CD4-positive, alpha-beta T cell treated with Interleukin-15 for 4 hours (primary cell): Measurements from ENCODE around the gene LRRC18.

Experiments
- DNase-seq: peaks from one replicate; pipeline ENCODE4 v3.0.0-alpha.2; 2020; ENCODE audit warnings: low spot score

The LRRC18 gene

DNA sequence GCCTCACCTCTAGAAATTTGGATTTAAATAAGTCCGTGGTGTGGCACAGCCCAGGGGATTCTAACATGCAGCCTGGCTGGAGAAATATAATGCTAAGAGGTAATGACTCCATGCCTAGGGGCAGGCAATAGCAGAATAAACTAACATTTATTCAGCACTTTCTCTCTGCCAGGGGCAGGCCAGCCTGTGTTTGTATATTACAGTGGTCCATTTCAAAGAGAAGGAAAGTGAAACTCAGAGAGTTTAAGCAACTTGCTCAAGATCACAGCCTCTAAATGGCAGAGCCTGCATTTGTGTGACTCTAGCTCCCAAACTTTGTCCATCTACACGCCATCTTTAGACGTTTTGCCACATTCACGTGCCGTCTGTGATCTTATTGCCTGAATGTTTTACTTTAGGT is 6.7 kb upstream of the LRRC18 start:
- DNase-seq, result no peak

DNA sequence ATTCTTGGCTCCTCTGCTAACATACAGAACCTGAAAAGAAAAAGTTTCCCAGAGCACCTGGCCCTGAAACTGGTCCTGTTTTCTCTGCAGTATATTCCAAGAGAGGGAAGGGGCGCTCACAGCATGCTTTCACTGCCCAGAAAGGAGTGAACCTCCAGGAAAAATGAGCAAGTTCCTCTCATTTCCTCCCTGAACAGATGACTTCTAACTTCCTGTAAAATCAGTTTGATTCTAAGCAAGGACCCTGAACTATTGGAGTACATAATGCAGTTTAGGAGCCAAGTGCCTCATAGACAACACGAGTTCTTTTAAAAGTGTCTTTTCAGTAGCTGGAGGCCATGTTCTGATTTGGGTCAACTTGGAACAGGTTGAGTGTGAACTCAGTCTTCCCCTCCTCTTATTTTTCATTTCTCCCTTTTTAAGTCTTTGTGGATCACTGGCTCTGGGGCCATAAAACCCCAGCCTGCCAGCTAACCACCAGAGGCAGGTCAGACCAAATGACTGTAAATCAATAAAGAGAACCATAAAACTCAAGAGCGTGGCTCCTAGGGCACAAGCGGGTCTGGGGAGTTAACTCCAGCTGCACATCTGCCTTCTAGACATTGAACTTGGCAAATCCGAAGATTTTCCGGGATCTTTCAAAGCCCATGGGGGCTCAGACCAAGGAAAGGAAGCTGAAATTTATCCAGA is 5.9 kb upstream of the LRRC18 start:
- no peak for DNase-seq

DNA sequence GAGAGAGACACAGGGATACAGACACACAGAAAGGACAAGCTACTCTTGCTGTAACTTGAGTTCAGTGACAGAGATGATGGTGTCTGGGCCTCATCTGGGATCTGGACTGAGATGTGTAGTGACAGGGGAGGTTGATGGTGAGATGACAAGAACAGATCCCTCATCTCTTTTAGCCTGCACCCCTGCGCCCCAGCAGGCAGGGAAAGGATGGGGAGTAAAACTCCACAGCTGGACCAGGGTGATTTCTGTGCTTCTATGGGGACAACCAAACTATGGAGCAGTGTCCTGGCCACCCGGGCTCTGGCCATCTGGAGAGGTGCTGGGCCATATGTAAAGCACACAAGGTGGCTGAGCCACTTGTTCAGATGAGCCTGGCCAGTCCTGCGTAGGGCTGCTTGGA is 4.5 kb upstream of the LRRC18 start:
- no peak for DNase-seq

DNA sequence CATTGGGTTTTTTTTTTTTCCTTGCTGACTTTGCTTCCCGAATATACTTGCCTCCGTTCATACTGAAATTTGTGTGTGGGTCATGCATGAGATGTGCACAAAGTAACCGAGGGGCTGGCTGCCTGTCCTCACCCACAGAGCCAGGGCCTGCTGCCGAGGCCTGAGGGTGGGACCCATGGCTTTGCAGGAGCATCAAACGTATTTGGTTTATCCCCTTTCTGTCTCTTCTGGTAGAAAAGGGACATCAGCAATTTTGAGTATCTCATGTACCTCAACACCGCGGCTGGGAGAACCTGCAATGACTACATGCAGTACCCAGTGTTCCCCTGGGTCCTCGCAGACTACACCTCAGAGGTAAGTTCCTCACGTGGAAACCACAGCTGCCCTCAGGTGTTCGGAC is 3.5 kb upstream of the LRRC18 start:
- no peak for DNase-seq

DNA sequence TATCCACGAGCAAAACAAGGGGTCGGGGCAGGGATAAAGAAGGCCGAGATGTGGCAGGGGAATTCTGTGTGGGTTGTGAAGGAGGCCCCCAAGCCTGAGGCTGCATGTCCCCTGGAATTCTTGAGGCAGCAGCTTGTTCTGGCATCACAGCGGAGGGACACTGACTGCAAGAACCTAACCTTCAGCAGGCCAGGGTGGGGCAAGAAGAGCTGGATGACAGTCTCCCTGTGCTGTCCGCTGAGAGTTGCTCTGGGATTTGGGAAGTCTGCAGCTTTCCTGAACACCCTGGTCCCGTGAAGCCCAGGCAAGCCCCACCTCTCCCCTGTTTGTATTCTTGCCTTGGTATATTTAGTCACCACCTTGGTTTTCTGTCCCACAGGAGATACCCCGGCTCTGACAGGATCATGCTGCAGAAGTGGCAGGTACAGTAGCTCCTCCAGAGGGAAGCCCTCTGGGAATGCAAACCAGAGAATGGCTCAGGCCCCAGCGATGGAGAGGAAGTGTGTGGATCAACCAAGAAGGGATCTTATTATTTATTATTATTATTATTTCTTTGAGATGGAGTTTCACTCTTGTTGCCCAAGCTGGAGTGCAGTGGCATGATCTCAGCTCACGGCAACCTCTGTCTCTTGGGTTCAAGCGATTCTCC is 1.9 kb upstream of the LRRC18 start:
- DNase-seq, result no peak

DNA sequence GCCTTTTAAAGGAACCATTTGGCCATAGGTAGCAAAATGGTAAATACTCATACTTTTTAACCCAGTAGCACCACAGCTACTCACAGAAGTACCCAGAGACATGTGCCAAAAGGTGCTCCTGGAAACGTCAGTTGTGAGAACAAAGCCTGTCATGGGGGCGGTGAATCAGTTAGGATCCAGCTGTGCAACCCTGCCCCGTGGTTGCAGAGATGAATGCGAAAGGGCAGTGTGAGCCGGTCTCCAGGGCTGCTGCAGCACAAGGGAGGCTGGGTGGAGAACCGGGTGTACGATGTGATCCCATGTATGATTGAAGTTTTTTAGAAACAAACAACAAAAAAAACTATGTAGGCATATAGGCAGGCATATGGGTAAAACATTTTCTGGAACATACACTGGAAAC is 1.3 kb upstream of the LRRC18 start:
- no peak for DNase-seq

DNA sequence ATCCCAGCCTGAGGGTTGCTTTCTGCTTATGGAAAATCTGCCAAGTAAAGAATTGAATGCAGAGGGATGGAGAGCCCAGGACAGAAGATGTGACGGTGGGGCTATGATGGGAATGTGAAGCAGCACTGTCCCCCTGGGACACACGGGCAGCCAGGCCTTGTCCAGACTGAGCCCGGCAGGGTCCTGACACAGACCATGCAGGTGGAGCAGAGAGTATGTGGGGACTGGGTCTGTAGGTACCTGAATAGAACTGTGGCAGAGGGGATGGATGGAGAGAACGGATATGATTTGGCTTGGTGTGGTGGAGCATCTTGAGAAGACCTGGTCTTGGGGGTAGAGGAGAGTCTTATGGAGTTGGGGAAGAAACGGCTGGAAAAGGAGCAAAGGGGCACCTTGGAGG is 732 bp upstream of the LRRC18 start:
- DNase-seq, result no peak

DNA sequence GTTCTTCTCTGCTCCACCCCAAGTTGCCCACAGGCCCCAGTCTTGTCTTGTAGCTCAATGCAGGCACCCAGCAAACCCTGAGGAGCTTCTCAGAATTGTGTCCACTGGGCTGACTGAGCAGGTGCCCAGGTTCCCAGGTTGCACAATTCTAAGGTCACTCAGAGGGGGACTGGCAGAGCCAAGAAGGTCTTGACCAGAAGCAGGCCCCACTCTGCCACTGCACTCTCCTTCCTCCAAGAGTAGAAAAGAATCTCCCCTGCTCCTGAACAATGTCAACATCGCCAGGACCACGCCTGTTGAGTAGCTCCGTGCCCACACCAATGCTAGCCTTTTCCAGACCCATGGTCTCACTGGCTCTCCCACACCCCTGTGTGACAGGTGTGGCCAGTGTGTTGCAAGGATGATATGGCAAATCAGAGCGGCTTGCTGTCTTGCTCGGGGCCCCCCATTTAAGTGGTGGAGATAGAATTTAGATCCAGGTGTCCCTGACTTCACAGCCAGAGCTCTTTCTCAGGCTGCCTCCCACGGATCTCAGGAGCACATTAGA is 577 bp downstream of the LRRC18 start:
- no peak for DNase-seq

DNA sequence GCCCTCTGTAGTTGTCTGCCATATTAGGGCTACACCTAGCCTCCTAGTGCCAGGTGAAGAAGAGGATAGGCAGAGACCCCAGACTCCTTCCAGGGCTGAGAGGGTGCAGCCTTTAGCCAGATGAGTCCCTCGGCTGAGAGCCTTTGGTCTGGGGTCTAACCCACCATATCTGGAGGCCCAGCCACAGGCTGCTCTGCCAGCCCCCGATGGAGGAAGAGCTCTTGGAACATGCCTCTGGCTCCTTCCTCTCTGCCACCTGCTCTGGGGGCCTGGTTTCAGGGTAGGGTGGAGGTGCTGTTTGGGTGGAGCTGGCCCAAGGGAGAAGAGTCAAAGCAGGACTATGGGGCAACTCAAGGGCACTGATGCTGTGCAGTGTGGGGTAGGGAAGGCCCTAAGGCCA is 1.4 kb downstream of the LRRC18 start:
- DNase-seq, result no peak

DNA sequence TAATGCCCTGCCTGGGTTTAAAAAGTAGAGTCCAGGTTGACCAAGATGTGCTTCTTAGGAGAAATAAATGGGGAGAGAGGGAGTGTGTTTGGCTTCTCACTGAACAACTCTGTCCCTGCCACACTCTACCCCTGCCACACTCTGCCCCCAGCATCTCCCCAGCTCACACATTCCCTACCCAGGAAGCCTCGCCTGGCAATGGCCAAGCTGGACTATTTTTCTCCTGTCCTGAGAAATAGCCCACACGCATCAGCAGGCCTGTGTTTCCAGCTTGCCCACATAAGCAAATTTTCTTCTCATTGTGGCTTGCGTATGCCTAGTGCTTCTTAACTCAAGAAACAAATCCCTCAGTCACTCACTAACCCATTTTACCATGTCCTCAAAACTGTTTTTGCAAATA is 1.8 kb downstream of the LRRC18 start:
- no peak for DNase-seq

DNA sequence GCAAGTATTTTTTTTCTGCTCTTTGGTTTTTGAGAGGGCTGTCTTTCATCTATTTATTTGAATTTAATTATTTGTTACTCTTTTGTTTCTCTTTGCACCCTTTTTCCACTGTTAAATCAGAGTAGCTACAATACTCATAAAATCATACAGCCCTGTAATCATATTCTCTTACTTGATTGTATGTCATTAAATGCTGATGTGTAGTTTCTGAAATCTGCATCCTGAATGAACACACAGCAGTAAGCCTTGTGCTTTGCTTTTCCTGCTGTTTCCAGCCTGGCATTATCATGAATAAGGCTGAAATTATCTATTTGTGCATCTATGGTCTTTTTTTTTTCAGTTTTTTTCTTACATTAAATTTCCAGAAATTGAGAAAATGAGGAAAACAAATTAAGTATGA is 4.1 kb downstream of the LRRC18 start:
- no peak for DNase-seq

DNA sequence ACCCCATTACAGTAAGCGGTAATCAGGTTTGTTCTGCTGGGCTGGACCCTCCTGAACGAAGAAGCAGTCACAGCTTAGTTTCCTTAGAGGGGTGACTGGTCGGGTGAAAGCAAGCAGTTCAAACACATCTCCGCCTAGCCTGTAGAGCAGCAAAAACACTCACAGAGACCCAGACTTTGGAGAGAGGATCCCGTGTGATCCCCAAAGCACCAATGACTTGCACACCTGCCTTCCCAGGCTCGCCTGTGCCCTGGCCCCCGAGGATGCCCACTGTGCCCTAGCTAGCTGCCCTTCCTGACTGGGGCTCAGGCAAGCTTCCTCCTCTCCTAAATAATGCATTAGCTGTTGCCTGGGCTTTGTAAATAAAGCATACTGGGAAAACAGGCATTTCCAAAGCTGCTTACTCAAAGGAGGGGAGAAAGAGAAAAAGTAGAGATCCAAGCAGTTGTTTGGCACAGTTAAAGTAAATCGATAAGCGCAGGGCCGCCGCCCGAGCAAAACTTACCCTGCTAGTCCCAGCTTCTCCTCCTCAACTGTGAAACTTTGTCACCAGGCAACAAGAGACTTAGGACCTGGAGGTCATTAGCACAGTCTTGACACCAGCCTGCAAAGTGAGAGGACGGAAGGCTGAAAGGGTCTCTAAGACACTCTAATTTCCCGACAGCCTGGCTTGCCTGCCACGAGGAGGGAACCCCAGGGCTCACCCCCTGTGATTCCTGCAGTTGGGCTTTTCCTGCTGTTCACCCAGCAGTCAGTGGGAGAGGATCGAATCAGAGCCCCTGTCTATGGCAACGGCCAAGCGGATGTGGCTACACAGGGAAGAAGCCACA is 4.8 kb downstream of the LRRC18 start:
- no peak for DNase-seq

DNA sequence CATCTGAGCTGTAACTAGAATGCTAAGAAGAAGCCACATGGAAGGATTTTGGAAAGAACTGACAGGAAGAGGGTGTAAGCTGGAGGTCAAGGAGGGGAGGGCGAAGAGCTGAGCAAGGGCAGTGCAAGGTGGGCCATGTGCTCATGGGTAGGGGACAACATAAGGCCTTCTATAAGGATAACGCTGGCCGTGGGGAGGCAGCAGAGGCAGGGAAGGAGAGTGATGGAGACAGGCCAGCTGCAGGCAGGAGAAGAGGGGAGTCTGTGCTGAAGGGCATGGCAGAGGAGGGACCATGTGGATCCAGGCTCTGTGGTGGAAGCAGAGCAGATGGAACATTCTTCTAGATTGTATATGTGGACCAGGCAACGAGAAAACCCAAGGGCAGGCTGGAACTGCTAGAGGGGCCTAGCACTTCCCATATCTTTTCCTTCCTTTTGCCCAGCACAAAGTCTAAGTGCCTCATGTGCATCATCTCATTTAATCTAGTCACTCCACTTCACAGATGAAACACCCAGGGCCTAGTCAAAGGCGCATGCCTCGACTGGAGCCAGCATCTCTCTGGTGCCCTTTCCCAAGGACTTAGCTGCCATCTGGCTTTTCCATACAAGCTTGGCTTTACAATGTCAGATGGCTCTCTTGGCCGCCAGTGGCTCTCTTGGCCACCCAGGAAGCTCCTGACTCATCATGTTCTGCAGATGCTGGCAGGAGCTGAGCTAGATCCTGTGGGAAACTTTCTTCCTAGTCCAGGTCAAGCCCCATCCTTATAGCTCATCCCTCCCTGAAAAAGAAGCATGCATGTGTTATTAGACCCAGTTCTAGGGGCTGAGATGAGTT is 6.6 kb downstream of the LRRC18 start:
- DNase-seq, result no peak

DNA sequence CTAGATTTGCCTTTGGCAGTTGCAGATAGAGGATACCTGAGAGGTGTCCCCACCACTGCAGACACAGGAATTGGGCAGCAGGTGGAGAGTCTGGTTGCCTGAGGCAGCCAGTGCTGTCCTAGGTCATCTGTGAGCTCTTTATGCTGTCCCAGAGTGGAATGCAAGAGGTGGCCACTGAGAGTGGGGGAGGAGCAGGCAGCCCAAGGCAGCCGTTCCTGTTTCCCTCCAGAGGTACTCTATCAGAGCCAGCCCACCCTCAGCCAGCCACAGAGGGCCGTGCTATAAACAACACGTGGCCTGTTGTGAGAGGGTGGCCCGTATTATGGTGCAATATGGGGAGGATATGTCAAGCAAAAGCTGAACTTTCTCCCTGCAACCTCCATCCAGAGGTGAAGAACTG is 8.5 kb downstream of the LRRC18 start:
- no peak for DNase-seq

DNA sequence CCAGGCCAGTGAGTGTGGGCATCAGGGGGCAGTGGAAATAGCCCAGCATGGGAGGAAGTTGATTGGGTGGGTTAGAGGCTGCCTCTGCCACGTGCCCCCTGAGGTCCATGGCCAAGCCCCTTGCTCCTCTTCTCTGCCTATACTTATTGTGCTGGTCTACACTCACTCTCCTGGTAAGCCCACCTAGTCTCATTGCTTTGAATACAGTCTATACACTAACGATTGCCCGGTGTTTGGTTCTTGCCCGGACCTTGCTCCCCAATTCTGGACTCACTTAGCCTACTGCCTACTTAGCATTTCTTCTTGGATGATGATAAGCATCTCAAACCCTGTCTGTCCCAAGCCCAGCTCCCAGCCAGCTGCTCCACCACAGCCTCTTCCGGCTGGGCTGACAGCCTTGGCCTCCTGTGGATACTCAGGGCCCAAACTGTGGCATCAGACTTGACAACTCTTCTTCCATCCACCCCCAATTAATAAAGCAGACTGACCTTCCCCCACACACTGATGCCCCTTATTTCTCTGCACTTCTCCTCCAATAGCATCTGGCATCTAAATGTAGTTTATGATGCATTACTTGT is 10.1 kb downstream of the LRRC18 start:
- no peak for DNase-seq

DNA sequence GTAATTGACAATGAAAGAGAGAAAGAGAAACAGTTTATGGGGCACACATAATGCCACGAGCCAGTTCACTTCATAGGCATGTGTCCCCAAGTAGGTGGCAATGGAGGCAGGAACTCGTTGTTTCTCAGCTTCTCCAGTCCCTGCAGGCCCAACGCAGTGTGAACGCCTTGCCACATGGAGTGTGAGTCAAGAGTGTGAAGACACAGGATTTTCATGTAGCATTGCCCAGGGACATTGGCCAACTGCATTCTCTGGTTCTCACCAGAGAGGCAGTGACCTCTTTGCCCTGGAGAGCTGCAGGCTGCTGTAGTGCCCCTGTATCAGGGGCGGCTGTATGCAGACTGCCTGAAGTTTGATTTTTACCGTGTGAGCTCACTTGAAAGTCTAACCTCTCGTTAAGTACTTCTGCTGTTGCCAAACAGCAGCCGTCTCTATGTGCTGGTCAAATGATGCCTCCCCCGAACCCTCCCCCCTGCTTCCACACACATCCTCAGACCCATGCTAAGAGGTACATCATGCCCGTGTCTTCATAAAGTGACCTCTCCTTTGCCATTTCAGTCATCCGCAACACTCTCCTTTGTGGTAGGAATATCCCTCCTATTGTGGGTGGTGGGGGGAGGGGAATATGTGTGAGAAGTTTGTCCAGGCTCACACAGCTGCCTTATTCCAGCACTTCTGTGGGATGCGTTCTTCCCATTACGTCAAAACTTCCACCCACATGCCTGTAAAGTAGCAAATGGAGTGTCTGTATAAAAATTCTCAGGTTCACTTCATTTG is 12.7 kb downstream of the LRRC18 start:
- DNase-seq, result no peak

DNA sequence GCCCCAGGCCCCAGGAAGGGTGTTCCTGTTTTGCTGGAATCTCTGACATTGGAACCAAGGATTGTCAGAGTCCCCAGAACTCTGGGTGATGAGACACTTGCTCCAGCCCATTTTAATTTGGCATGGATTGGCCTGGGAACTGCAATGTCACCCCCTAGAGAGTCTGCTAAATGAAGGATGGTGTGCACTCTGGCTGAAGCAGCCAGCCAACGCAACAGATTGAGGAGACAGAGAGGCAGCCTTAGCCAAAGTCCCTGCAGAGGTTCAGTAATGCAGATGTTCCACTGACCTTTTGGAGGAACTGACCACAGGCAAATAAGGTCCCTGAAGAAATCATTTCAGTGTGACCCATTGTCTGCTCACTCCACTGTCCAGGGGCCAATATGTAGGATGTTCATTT is 13.4 kb downstream of the LRRC18 start:
- no peak for DNase-seq

DNA sequence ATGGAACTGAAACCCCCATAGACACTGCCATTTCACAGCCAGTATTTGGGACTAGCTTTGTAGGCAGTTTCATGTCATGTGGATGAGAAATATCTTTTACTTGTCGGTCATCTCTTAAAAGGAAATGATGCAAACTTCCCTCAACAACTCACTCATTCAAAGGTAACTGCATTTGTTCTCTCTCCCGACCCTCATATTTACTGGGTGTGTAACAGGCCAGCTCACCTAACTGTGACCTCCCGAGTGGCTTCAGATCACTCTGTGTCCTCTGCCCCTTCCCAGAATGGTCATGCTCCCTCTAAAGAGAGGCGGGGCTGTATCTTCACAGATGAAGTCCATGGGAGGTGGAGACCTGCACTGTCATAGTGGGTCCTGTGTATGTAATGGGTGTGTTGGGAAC is 14.7 kb downstream of the LRRC18 start:
- DNase-seq, result no peak

DNA sequence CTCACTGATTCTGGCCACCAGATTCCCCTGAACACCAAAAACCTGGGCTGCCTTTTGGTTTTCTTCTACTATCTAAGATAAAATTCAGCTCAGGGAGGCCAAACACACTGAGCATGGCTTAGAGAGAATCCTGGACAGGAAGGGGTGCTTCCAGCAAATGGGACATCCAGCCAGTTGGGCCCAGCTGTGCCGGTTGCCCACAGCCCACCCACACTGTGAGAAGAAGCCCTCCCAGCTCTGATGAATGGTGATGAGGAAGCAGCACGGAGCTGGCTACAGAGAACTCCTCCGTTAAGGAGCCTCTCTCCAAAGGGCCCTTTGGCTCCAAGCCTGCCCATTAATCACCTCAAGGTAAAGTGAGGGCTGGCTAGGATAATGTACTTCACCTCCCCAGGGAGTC is 15.9 kb downstream of the LRRC18 start:
- DNase-seq, result no peak

DNA sequence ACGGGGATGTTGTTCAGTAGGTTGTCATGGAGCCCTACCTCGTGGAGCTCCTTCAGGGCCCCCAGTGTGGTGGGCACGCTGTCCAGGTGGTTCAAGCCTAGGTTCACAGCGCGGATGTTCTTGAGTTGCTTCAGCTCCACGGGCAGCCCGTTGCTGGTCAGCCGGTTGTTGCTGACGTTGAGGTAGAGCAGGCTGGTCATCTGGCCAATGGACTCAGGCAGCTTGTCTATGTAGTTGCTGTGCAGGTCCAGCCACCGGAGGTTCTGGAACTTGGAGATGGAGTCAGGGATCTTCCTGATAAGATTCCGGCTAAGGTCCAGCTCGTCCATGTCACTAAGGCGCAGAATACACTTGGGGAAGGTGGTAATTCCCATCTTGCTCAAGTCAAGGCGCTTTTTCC is 26.0 kb downstream of the LRRC18 start:
- no peak for DNase-seq

DNA sequence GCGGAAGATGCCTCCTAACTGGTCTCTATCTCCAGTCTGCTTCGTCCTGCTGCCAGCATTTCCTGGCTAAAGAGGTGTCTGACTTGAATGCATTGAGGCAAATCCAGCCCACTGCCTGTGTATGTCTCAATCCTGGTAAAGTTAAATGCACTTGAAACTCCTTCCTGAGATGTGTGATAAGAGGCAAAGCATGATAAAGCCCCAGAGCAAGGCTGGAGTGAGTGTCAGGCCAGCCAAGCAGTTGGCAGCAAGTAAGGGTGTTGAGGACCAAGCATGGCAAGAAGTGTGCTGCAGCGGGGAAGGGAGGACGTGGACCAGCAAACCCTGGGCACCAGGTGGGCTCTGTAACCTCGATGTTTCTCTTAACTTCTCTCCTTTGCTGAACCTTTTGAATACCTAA is 29.1 kb downstream of the LRRC18 start:
- no peak for DNase-seq
